ENCODE data around the gene TRAPPC6A.
"Not testable (repeated sequence)": the region's sequence is repeated elsewhere in the genome, so short reads cannot be mapped to it uniquely, and the experiment has no call there.

Gene TRAPPC6A

GRCh38 chr19:45121827-45122345 lies 56.2 kb downstream of the TRAPPC6A start:
- Mint-ChIP-seq H3K4me3 (peak overlapping the region in 1 of 2 donors; percentile 60), H3K27ac (peak overlapping the region in 1 of 2 donors; percentile 57), H3K27me3 (no peaks in the 10 kb centered on the region), H3K4me1 (peaks cover 90% of the 10 kb centered on the region), H3K9me3 (no peaks in the 10 kb centered on the region)
- DNase-seq, result no peak
- ATAC-seq, result no peak

DNA sequence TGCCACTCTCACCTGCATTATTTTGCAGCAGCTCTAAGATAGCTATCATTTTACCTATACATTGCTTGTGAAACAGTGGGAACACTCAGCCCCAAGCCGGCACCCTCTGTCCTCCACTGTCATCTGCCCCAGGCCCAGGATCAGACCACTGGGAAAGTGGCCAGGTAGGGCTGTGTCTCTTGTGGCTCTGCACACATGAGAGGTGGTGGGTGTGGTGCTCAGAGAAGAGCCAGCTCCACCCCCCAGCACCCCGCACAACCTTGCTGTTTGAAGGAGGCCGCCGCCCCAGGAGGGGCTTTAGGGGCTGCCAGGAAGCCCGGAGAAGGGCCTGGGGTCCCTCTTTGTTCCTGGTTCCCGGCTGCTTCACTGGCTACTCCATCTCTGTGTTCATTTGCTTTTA lies 58.5 kb downstream of the TRAPPC6A start:
- ATAC-seq (no peak), DNase-seq (no peak)
- no peaks in the 10 kb centered on the region for H3K27me3 Mint-ChIP-seq
- H3K4me3 Mint-ChIP-seq, result peak overlapping the region in 1 of 2 donors; percentile 82
- H3K9me3 Mint-ChIP-seq, result no peaks in the 10 kb centered on the region
- peaks cover 97% of the 10 kb centered on the region for H3K4me1 Mint-ChIP-seq
- H3K27ac Mint-ChIP-seq, result no peak overlapping the region

GRCh38 chr19:45118591-45119355 lies 59.3 kb downstream of the TRAPPC6A start:
- H3K4me3 Mint-ChIP-seq, result peak overlapping the region; percentile 16 to 82
- peak overlapping the region; percentile 23 to 28 for H3K27ac Mint-ChIP-seq
- DNase-seq, H3K27me3 Mint-ChIP-seq, H3K9me3 Mint-ChIP-seq, ATAC-seq: not testable (repeated sequence)
- H3K4me1 Mint-ChIP-seq, result peaks cover 99% of the 10 kb centered on the region

GRCh38 chr19:45118106-45118505 lies 59.9 kb downstream of the TRAPPC6A start:
- peak overlapping the region in 1 of 2 donors; percentile 82 for H3K4me3 Mint-ChIP-seq
- ATAC-seq, result no peak
- H3K27ac Mint-ChIP-seq, result no peak overlapping the region
- DNase-seq, result no peak
- peaks cover 98% of the 10 kb centered on the region for H3K4me1 Mint-ChIP-seq
- H3K27me3 Mint-ChIP-seq, result no peaks in the 10 kb centered on the region
- no peaks in the 10 kb centered on the region for H3K9me3 Mint-ChIP-seq

- Mint-ChIP-seq H3K4me1 (peaks cover 97% of the 10 kb centered on the region), H3K4me3 (peak overlapping the region in 1 of 2 donors; percentile 82), H3K9me3 (no peaks in the 10 kb centered on the region), H3K27ac (no peak overlapping the region), H3K27me3 (no peaks in the 10 kb centered on the region)
- no peak for DNase-seq
- ATAC-seq, result no peak
Observed at GRCh38 chr19:45117671-45118070, 60.4 kb downstream of the TRAPPC6A start.

DNA sequence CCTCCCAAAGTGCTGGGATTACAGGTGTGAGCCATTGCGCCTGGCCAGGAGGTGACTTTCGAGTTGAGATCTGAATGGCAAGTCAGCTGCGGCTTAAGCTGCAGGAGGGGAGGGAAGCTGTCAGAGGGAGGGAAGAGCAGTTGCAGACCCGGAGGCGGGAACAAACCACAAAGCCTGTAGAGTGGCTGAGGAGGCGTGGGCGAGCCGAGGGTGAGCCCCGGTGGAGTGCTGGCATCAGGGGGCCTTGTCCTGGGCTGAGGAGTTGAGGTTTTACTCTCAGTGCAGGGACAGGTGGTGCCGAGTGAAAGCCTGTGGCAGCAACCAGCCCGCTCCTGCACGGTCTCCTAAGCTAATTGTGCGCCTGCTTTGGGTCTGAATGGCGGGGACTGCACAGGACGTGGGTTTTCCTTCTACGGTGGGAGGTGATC lies 60.9 kb downstream of the TRAPPC6A start:
- peak; percentile 84 for ATAC-seq
- peak overlapping the region in 1 of 2 donors; percentile 51 for H3K27ac Mint-ChIP-seq
- peaks cover 97% of the 10 kb centered on the region for H3K4me1 Mint-ChIP-seq
- peak overlapping the region; percentile 13 to 82 for H3K4me3 Mint-ChIP-seq
- H3K27me3 Mint-ChIP-seq, result no peaks in the 10 kb centered on the region
- H3K9me3 Mint-ChIP-seq, result no peaks in the 10 kb centered on the region
- DNase-seq, result peak; percentile 62 to 78

DNA sequence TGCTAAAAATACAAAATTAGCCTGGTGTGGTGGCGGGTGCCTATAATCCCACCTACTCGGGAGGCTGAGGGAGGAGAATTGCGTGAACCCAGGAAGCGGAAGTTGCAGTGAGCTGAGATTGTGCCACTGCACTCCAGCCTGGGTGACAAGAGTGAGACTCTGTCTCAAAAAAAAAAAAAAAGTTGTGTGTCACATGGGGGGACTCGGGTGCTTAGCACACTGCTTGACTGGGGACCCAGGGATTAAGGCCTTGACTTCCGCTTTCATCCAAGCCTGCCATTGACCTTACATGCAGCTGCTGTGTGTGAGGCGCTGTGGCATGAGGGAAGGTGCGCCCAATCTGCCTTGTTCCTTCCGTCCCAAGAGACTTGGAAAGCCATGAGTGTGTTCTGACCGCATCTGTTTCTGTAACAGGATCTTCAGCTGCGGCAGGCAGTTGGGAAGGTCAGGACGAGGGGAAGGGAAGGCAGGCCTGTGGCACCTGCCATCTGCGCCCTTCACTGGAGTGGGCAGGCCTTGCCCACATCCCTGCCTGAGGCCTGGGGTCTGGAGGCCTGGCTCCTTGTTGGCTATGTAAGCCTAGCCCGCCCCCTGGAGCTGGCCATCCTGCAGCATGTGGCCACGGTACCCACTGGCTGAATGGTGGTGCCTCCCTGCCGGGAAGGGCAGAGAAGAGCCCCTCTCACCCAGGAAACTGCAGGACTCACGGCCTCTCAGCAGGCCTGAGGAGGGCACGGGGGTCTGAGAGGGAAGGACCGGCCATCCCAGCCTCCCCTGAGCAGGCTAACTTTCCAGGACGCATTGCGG lies 62.0 kb downstream of the TRAPPC6A start:
- Mint-ChIP-seq H3K27me3 (no peaks in the 10 kb centered on the region), H3K4me3 (peak overlapping the region in 1 of 2 donors; percentile 82), H3K27ac (no peak overlapping the region), H3K9me3 (no peaks in the 10 kb centered on the region), H3K4me1 (peaks cover 97% of the 10 kb centered on the region)
- ATAC-seq (no peak), DNase-seq (no peak)

DNA sequence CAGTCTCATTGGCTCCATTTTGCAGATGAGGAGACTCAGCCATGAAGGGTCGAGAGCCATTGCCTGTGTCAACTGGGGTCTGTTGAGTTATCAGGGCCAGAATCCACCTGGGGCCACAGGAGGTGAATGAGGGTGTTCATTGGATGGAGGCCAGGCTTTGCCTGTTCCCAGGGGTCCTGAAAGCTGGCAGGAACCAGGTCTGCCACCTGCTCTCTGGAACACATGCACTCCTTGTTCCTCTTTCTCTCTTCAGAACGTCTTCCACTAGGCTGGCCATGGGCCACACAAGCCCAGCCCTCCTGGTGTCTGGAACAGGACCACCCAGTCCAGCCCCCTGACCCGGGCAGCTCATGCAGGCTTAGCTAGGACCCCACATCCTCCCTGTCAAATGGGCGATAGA lies 63.9 kb downstream of the TRAPPC6A start:
- ATAC-seq (no peak), DNase-seq (no peak)
- Mint-ChIP-seq H3K27me3 (no peaks in the 10 kb centered on the region), H3K9me3 (no peaks in the 10 kb centered on the region), H3K27ac (no peak overlapping the region), H3K4me1 (peaks cover 97% of the 10 kb centered on the region), H3K4me3 (no peak overlapping the region)

DNA sequence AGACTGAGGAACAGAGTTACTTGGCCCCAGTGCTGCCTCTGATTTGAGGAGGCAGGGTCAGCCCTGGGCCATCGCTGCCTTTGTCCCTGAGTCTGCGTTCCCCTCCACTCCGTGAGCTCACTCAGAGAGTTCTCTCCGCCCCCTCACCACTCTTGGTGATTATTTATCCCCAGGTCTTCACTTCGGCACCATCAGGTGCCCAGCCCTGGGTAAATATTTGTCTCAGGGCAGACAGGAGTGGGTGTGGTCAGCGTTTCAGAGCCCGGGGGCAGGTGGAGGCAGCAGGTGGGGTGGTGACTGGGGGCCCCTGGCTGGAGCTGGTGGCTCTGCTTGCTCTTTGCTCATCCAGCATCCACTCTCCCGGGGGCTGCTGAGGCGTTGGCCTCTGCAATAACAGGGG lies 64.4 kb downstream of the TRAPPC6A start:
- DNase-seq, result no peak
- no peaks in the 10 kb centered on the region for H3K9me3 Mint-ChIP-seq
- H3K27me3 Mint-ChIP-seq, result no peaks in the 10 kb centered on the region
- no peak overlapping the region for H3K4me3 Mint-ChIP-seq
- H3K27ac Mint-ChIP-seq, result no peak overlapping the region
- ATAC-seq, result no peak
- peaks cover 97% of the 10 kb centered on the region for H3K4me1 Mint-ChIP-seq
